Lower lobe of right lung (tissue), 2 donors: ENCODE data around the gene B4GALNT1. TPM values are rescaled to one million over a fixed set of nuclear protein-coding genes. Genes with fewer than 3 reads are reported as not detected.
A peak's percentile ranks its signal among the peaks of the same experiment; 100 is the strongest.
"Not testable (repeated sequence)": the region's sequence is repeated elsewhere in the genome, so short reads cannot be mapped to it uniquely, and the experiment has no call there.

Experiments
- ATAC-seq, 2 donors: fragments of 200-7000 bp; cut with Tn5 transposase; one replicate each; pipeline ENCODE4 v1.9.1; 2020 to 2022; ENCODE audit warnings: mild to moderate bottlenecking in 2 of 2, moderate library complexity in 2 of 2
- DNase-seq: peaks from one replicate; pipeline ENCODE4 v3.0.0-alpha.2; 2020
- H3K27ac ChIP-seq: fragments of 200-600 bp; one replicate; pipeline ENCODE4 v1.8.0; 2022
- H3K27me3 ChIP-seq: fragments of 200-600 bp; one replicate; pipeline ENCODE4 v1.8.0; 2022; ENCODE audit warnings: low read depth
- H3K36me3 ChIP-seq: fragments of 200-600 bp; one replicate; pipeline ENCODE4 v1.8.0; 2022; ENCODE audit warnings: mild to moderate bottlenecking
- H3K4me1 ChIP-seq: fragments of 200-600 bp; one replicate; pipeline ENCODE4 v1.8.0; 2022
- H3K4me3 ChIP-seq: fragments of 200-600 bp; one replicate; pipeline ENCODE4 v1.8.0; 2022; ENCODE audit warnings: mild to moderate bottlenecking
- H3K9me3 ChIP-seq: fragments of 200-600 bp; one replicate; pipeline ENCODE4 v1.8.0; 2022
- CTCF ChIP-seq: fragments of 200-600 bp; IDR thresholded peaks from one replicate; pipeline ENCODE4 v1.8.0; 2022; ENCODE audit warnings: antibody characterized with exemption, mild to moderate bottlenecking
- intact Hi-C: fragments of 100-400 bp; cut with DNase I; formaldehyde crosslinking; loops from one replicate; pipeline ENCODE4 v1.11.0; 2022
- total RNA-seq: library from RNA; stranded (reverse); fragmentation: NEBNext Ultra II Directional; extraction: Animal tissue kit (Norgen Biotek cat#: 25700); gene quantifications from one replicate; pipeline ENCODE4 v1.2.1, GENCODE V29; 2021
- donor health status: DM: no; HTN: yes; CAD: no; lungs with severe emphysema.

The B4GALNT1 gene
- total RNA-seq, 1 donor from 2014 or later: 0.89 TPM

- DNase-seq (no peak), ATAC-seq (no peak)
- TF ChIP-seq CTCF: no peak
- H3K36me3 ChIP-seq: no peaks in the 10 kb centered on the region
- peaks cover 5% of the 10 kb centered on the region for H3K27me3 ChIP-seq
- H3K27ac ChIP-seq: no peak overlapping the region
- no peaks in the 10 kb centered on the region for H3K9me3 ChIP-seq
- H3K4me1 ChIP-seq: no peaks in the 10 kb centered on the region
- intact Hi-C loops: no loop called here
- no peak overlapping the region for H3K4me3 ChIP-seq
These were observed 33.9 kb upstream of the B4GALNT1 start for GRCh38 chr12:57666897-57667296.

GRCh38 chr12:57665066-57665820 is 32.2 kb upstream of the B4GALNT1 start:
- DNase-seq, H3K27me3 ChIP-seq, intact Hi-C loops, H3K36me3 ChIP-seq, H3K4me1 ChIP-seq, H3K27ac ChIP-seq, H3K4me3 ChIP-seq, ATAC-seq, H3K9me3 ChIP-seq: not testable (repeated sequence)

GRCh38 chr12:57661376-57661775 is 28.4 kb upstream of the B4GALNT1 start:
- no peak for TF ChIP-seq CTCF
- H3K4me1 ChIP-seq: peaks cover 6% of the 10 kb centered on the region
- DNase-seq (no peak), ATAC-seq (no peak)
- no peak overlapping the region for H3K27ac ChIP-seq
- intact Hi-C loops: no loop called here
- H3K36me3 ChIP-seq: no peaks in the 10 kb centered on the region
- no peak overlapping the region for H3K4me3 ChIP-seq
- no peaks in the 10 kb centered on the region for H3K27me3 ChIP-seq
- H3K9me3 ChIP-seq: no peaks in the 10 kb centered on the region

GRCh38 chr12:57658890-57659289 is 25.9 kb upstream of the B4GALNT1 start:
- intact Hi-C loops: no loop called here
- no peak overlapping the region for H3K4me3 ChIP-seq
- H3K36me3 ChIP-seq: no peaks in the 10 kb centered on the region
- peaks cover 6% of the 10 kb centered on the region for H3K4me1 ChIP-seq
- ATAC-seq: no peak
- no peak for DNase-seq
- TF ChIP-seq CTCF: no peak
- no peaks in the 10 kb centered on the region for H3K27me3 ChIP-seq
- no peaks in the 10 kb centered on the region for H3K9me3 ChIP-seq
- no peak overlapping the region for H3K27ac ChIP-seq

GRCh38 chr12:57657744-57658143 is 24.7 kb upstream of the B4GALNT1 start:
- H3K27ac ChIP-seq: no peak overlapping the region
- no peaks in the 10 kb centered on the region for H3K9me3 ChIP-seq
- H3K4me1 ChIP-seq: peaks cover 6% of the 10 kb centered on the region
- ATAC-seq (peak; percentile 68 to 89), DNase-seq (no peak)
- H3K4me3 ChIP-seq: no peak overlapping the region
- intact Hi-C loops: no loop called here
- no peaks in the 10 kb centered on the region for H3K36me3 ChIP-seq
- no peaks in the 10 kb centered on the region for H3K27me3 ChIP-seq
- no peak for TF ChIP-seq CTCF

GRCh38 chr12:57656408-57656807 is 23.4 kb upstream of the B4GALNT1 start:
- ATAC-seq, H3K36me3 ChIP-seq, H3K27ac ChIP-seq, H3K4me1 ChIP-seq, H3K4me3 ChIP-seq, DNase-seq, H3K27me3 ChIP-seq, H3K9me3 ChIP-seq, intact Hi-C loops: not testable (repeated sequence)
